Neuronal stem cell (in vitro differentiated cells): ENCODE measurements around the gene CYP4A22.

Experiments used
- DNase-seq: peaks from one replicate; pipeline ENCODE4 v3.0.0-alpha.2; 2013; ENCODE audit warnings: low spot score
- H2AFZ ChIP-seq: one replicate; pipeline ENCODE4 v1.6.1; 2013; ENCODE audit warnings: mild to moderate bottlenecking, low read length, inconsistent platforms
- H2AK5ac ChIP-seq: 2 replicates; pipeline ENCODE4 v1.6.1; 2013; ENCODE audit warnings: low read depth, mild to moderate bottlenecking, inconsistent platforms, low read length, moderate library complexity, mixed read lengths
- H2BK120ac ChIP-seq: 2 replicates; pipeline ENCODE4 v1.6.1; 2013; ENCODE audit warnings: low read depth, mild to moderate bottlenecking, inconsistent platforms, low read length, moderate library complexity, mixed read lengths
- H2BK12ac ChIP-seq: one replicate; pipeline ENCODE4 v1.6.1; 2013; ENCODE audit warnings: low read length, inconsistent platforms
- H2BK15ac ChIP-seq: 2 replicates; pipeline ENCODE4 v1.6.1; 2013; ENCODE audit warnings: mild to moderate bottlenecking, low read length, inconsistent platforms, mixed read lengths
- H2BK5ac ChIP-seq: one replicate; pipeline ENCODE4 v1.6.1; 2013; ENCODE audit warnings: inconsistent platforms, mild to moderate bottlenecking, low read length, moderate library complexity
- H3K14ac ChIP-seq: one replicate; pipeline ENCODE4 v1.6.1; 2013; ENCODE audit warnings: low read length, inconsistent platforms
- H3K18ac ChIP-seq: 2 replicates; pipeline ENCODE4 v1.6.1; 2013; ENCODE audit warnings: low read length, inconsistent platforms
- H3K23ac ChIP-seq: 2 replicates; pipeline ENCODE4 v1.6.1; 2013; ENCODE audit warnings: low read depth, mild to moderate bottlenecking, mixed read lengths, low read length, inconsistent platforms; ENCODE audit not compliant: poor library complexity
- H3K27ac ChIP-seq: replicated peaks from 3 replicates; pipeline ENCODE4 v1.5.1; 2013; ENCODE audit warnings: low read length, inconsistent platforms
- H3K27me3 ChIP-seq, 3 experiments: 2 replicates each; pipeline ENCODE4 v1.6.1; 2013; ENCODE audit warnings: low read length in 3 of 3, mild to moderate bottlenecking in 2 of 3, inconsistent platforms in 1 of 3, low read depth in 1 of 3, mixed read lengths in 1 of 3, moderate library complexity in 1 of 3; ENCODE audit not compliant: control insufficient read depth in 3 of 3, insufficient read depth in 3 of 3
- H3K36me3 ChIP-seq, 2 donors: replicated peaks in 1 of 2; 2 replicates each; pipeline ENCODE4 v1.6.1; 2013; ENCODE audit warnings: low read length in 2 of 2; ENCODE audit not compliant: control insufficient read depth in 2 of 2, insufficient read depth in 2 of 2
- H3K4ac ChIP-seq: 2 replicates; pipeline ENCODE4 v1.6.1; 2013; ENCODE audit warnings: inconsistent platforms, mild to moderate bottlenecking, low read length, moderate library complexity
- H3K4me1 ChIP-seq, 2 donors: 1 replicate in 1 of 2; 2 replicates in 1 of 2; pipeline ENCODE4 v1.6.1; 2013; ENCODE audit warnings: low read length in 2 of 2, low read depth in 1 of 2; ENCODE audit not compliant: control insufficient read depth in 2 of 2, insufficient read depth in 1 of 2
- H3K4me2 ChIP-seq: one replicate; pipeline ENCODE4 v1.6.1; 2013; ENCODE audit warnings: mild to moderate bottlenecking, low read length, inconsistent platforms; ENCODE audit not compliant: insufficient read depth, poor library complexity, severe bottlenecking
- H3K4me3 ChIP-seq, 2 donors: 2 replicates each; pipeline ENCODE4 v1.5.1; 2013; ENCODE audit warnings: low read length in 2 of 2, mild to moderate bottlenecking in 2 of 2, inconsistent platforms in 1 of 2, moderate library complexity in 1 of 2
- H3K79me1 ChIP-seq: one replicate; pipeline ENCODE4 v1.6.1; 2013; ENCODE audit warnings: low read depth, mild to moderate bottlenecking, inconsistent platforms, low read length, moderate library complexity
- H3K9ac ChIP-seq: one replicate; pipeline ENCODE4 v1.6.1; 2013; ENCODE audit warnings: mild to moderate bottlenecking, low read depth, low read length, inconsistent platforms; ENCODE audit not compliant: poor library complexity
- H3K9me3 ChIP-seq, 2 donors: replicated peaks in 1 of 2; 2 replicates each; pipeline versions ENCODE3 to v1.6.1; 2013; ENCODE audit warnings: low read length in 2 of 2, mild to moderate bottlenecking in 2 of 2, inconsistent platforms in 1 of 2, low read depth in 1 of 2, mixed read lengths in 1 of 2, moderate library complexity in 1 of 2; ENCODE audit not compliant: control insufficient read depth in 2 of 2, insufficient read depth in 1 of 2
- H4K8ac ChIP-seq: one replicate; pipeline ENCODE4 v1.6.1; 2013; ENCODE audit warnings: low read depth, mild to moderate bottlenecking, inconsistent platforms, low read length, moderate library complexity
- H4K91ac ChIP-seq: one replicate; pipeline ENCODE4 v1.6.1; 2013; ENCODE audit warnings: low read length, low read depth, mild to moderate bottlenecking, inconsistent platforms; ENCODE audit not compliant: poor library complexity
- WGBS, 2 donors: extraction: QIAGEN DNeasy Blood & Tissue Kit; methylation state at CpG; one replicate each; pipeline ENCODE4 v1.1.7; 2013; ENCODE audit warnings: missing lambda C conversion rate in 2 of 2, mixed read lengths in 1 of 2; ENCODE audit not compliant: insufficient read length in 2 of 2, insufficient replicate concordance in 1 of 2; ENCODE audit errors: extremely low coverage in 2 of 2; 5-methylcytosine and 5-hydroxymethylcytosine counted together

Gene CYP4A22

DNA sequence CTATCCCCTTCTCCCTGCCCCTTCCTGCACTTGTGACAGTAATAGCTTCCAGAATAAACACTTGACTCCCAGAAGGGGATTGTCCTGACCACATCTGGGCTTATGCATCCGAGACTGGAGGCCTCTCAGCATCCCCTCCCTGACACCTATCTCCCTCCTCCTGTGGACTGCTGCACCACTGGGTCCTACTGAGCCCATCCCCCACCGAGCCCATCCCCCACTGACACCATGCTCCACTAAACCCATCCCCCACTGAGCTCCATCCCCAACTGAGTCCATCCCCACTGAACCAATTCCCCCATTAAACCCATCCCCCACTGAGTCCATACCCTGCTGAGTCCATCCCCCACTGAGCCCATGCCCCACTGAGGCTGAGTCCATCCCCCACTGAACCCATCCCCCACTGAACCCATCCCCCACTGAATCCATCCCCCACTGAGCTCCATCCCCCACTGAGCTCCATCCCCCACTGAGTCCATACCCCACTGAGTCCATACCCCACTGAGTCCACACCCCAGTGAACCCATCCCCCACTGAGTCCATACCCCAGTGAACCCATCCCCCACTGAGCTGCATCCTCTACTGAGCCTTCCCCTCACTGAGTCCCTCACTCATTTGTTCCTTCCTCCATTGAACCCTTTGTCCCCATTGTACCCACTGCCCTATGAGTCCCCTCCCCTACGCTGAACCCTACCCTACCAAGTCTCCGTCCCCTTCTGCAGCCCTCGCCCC lies 47.0 kb downstream of the CYP4A22 start:
- no peaks in the 10 kb centered on the region for H3K9me3 ChIP-seq
- no peak for DNase-seq
- H2BK12ac ChIP-seq = no peak overlapping the region
- H4K8ac ChIP-seq = no peak overlapping the region
- no peak overlapping the region for H2BK120ac ChIP-seq
- no peaks in the 10 kb centered on the region for H3K79me1 ChIP-seq
- H3K36me3 ChIP-seq = no peaks in the 10 kb centered on the region
- no CpG with 5 or more reads among the region's 5 CpGs for WGBS, 2 donors
- H3K4ac ChIP-seq = no peak overlapping the region
- H3K23ac ChIP-seq = no peak overlapping the region
- no peak overlapping the region for H2BK15ac ChIP-seq
- H4K91ac ChIP-seq = no peak overlapping the region
- H3K4me1 ChIP-seq = peaks cover 1 to 3% of the 10 kb centered on the region in 2 donors
- H3K27ac ChIP-seq = no peak overlapping the region
- no peak overlapping the region for H3K4me3 ChIP-seq
- no peak overlapping the region for H2BK5ac ChIP-seq
- H3K14ac ChIP-seq = no peak overlapping the region
- H2AK5ac ChIP-seq = peak overlapping the region; percentile 47
- peaks cover 0 to 30% (median 4%) of the 10 kb centered on the region in 3 experiments for H3K27me3 ChIP-seq
- H3K9ac ChIP-seq = no peak overlapping the region
- no peak overlapping the region for H3K4me2 ChIP-seq
- H2AFZ ChIP-seq = no peak overlapping the region
- no peak overlapping the region for H3K18ac ChIP-seq

DNA sequence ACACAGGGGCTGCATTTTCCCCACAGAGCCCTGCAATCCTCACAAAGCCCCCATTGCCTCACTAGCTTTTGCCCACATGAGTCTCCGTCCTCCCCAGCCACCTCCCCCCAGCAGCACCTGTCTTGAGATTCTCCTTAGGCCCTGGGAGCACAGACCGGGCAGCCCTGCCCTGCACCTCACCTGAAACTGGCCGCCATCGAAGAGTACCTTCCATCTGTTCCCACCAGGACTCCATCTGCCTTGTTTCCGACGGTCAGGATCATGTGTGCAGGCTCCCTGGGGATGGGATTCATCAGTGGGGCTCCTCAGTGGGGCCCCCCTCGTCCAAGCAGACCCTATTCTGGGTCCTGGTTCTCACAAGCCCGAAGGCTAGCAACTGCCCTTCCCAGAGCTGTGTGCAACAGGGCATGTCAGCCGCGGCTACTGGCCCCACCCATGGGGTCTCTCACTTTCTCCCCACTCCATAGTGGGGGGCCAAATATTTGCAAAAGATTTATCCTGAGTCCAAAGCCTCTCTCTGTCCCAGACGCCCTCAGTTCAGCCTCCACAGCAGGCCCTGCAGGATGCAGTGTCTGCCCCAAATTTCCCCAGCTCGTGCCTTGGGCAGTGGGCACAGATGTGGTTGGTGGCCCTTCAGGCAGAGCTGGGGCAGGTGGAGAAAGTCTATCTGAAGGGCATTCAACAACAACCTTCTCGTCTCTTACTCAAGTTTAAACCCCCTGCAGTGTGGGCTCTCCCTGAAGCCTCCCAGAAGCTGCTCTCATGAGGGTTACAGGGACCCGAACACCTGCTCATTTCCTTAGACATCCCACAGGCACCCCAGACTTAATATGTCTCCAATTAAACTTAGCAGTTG lies 47.8 kb downstream of the CYP4A22 start:
- no peak overlapping the region for H3K4me3 ChIP-seq
- no peak overlapping the region for H3K18ac ChIP-seq
- WGBS, 2 donors = no CpG with 5 or more reads among the region's 14 CpGs
- H3K4ac ChIP-seq = peak overlapping the region; percentile 59
- peak overlapping the region; percentile 33 for H2BK15ac ChIP-seq
- peak overlapping the region; percentile 31 for H3K23ac ChIP-seq
- no peak overlapping the region for H2AK5ac ChIP-seq
- peaks cover 0 to 30% (median 2%) of the 10 kb centered on the region in 3 experiments for H3K27me3 ChIP-seq
- H3K36me3 ChIP-seq = no peaks in the 10 kb centered on the region
- no peaks in the 10 kb centered on the region for H3K9me3 ChIP-seq
- no peak overlapping the region for H2BK120ac ChIP-seq
- no peaks in the 10 kb centered on the region for H3K79me1 ChIP-seq
- no peak overlapping the region for H2AFZ ChIP-seq
- H3K4me1 ChIP-seq = no peaks in the 10 kb centered on the region
- no peak overlapping the region for H3K14ac ChIP-seq
- no peak overlapping the region for H2BK12ac ChIP-seq
- H2BK5ac ChIP-seq = no peak overlapping the region
- no peak overlapping the region for H4K8ac ChIP-seq
- DNase-seq = no peak
- H3K9ac ChIP-seq = no peak overlapping the region
- H3K4me2 ChIP-seq = no peak overlapping the region
- H3K27ac ChIP-seq = no peak overlapping the region
- H4K91ac ChIP-seq = no peak overlapping the region

DNA sequence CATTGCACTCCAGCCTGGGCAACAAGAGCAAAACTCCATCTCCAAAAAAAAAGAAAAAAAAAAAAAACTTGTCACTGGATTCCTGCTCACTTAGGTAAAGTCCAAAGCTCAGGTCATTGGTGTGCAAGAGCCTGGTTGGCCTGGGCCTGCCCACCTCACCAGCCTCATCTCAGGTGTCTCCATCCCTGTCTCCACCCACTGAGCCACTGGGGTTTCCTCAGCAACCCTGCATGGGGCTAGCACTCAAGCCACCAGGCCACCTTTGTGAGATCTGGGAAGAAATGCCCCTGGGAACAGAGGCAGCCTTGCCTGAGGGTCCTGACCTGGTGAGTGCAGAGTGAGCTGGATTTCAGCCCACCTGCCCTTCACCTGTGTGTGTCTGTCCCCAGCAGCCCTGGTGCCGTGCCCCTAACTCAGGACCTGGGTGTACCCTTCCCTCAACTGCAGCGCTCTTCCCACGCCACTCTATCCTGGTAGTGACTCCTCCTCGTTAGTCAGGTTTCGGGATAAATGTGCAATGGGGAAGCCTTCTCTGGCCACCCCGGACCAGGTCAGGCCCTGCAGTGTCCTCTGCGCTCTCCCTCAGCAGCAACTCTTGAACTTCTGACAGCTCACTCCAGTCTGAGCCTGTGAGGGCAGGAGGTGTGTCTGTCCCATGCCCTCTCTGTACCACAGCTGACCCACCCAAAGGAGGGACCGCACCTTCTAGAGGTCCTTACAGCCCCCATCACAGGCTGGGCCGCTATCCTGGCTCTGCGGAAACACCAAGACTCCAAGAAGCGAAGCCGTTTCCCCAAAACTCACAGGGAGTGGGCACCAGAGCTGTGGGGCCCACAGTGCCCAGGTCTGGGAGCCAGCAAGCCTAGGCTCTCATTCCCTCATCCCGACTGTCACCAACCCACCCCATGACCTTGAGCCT lies 49.3 kb downstream of the CYP4A22 start:
- peaks cover 0 to 23% (median 0%) of the 10 kb centered on the region in 3 experiments for H3K27me3 ChIP-seq

More for the DNA sequence above, 49.3 kb downstream of the CYP4A22 start:
- Histone ChIP-seq H3K4me2 (no peak overlapping the region), H2BK120ac (no peak overlapping the region), H3K27ac (no peak overlapping the region), H3K9me3 (no peaks in the 10 kb centered on the region), H3K23ac (no peak overlapping the region), H3K18ac (no peak overlapping the region), H3K14ac (no peak overlapping the region), H3K9ac (no peak overlapping the region), H2AK5ac (peak overlapping the region; percentile 60), H4K8ac (no peak overlapping the region), H3K36me3 (no peaks in the 10 kb centered on the region), H4K91ac (no peak overlapping the region), H2BK12ac (no peak overlapping the region), H2BK15ac (no peak overlapping the region), H2BK5ac (no peak overlapping the region), H3K4me3 (no peak overlapping the region), H3K4ac (no peak overlapping the region), H3K79me1 (no peaks in the 10 kb centered on the region), H3K4me1 (no peaks in the 10 kb centered on the region), H2AFZ (no peak overlapping the region)
- no peak for DNase-seq
- no CpG with 5 or more reads among the region's 13 CpGs for WGBS, 2 donors
